Esophagus squamous epithelium (tissue), 5 donors: Measurements from ENCODE around the gene RASGRP2. TPM values are rescaled to one million over a fixed set of nuclear protein-coding genes. Genes with fewer than 3 reads are reported as not detected.

Experiments
- DNase-seq: peaks from one replicate; lab custom pipeline; 2025; lab: John Stamatoyannopoulos, UW
- H3K27ac ChIP-seq, 4 donors: fragments of 200-600 bp; sonication (generic); one replicate each; pipeline ENCODE4 v1.5.1; 2016 to 2019; ENCODE audit warnings: mild to moderate bottlenecking in 1 of 4
- H3K27me3 ChIP-seq, 4 donors: fragments of 200-600 bp; sonication (generic); 1 replicate in 3 of 4; 2 replicates in 1 of 4; pipeline versions ENCODE4 v1.5.1 to v1.6.0; 2017 to 2021; ENCODE audit warnings: antibody characterized with exemption in 1 of 4
- H3K36me3 ChIP-seq, 3 donors: fragments of 200-600 bp; sonication (generic); one replicate each; pipeline ENCODE4 v1.5.1; 2016 to 2019
- H3K4me1 ChIP-seq, 3 donors: fragments of 200-600 bp; sonication (generic); one replicate each; pipeline ENCODE4 v1.5.1; 2017 to 2019
- H3K4me3 ChIP-seq, 4 donors: fragments of 200-600 bp; sonication (generic); 1 replicate in 3 of 4; 2 replicates in 1 of 4; pipeline ENCODE4 v1.5.1; 2016 to 2019; ENCODE audit warnings: mild to moderate bottlenecking in 2 of 4, moderate library complexity in 1 of 4
- H3K9me3 ChIP-seq, 3 donors: fragments of 200-600 bp; sonication (generic); one replicate each; pipeline ENCODE4 v1.5.1; 2016 to 2019
- POLR2A ChIP-seq, 4 donors: fragments of 450-650 bp; IDR thresholded peaks; one replicate each; pipeline ENCODE4 v1.6.1; 2017; ENCODE audit warnings: antibody characterized with exemption in 4 of 4, mild to moderate bottlenecking in 4 of 4, moderate library complexity in 3 of 4
- WGBS, 2 donors: methylation state at CpG; one replicate each; pipeline ENCODE4 v1.1.5; 2018; 5-methylcytosine and 5-hydroxymethylcytosine counted together
- intact Hi-C: fragments of 100-400 bp; cut with DNase I; formaldehyde crosslinking; loops from one replicate; pipeline ENCODE4 v1.15.0; 2022
- total RNA-seq, 4 donors: library from RNA; depleted of rRNA; stranded (reverse); fragments of >200 nt; gene quantifications; one replicate each; pipeline ENCODE4 v1.1.0, GENCODE V29; 2016
- TF ChIP-seq, protein P1 (sequence below), 6 experiments: fragments of 450-650 bp in 4 of 6; fragments of 200-600 bp in 2 of 6; sonication (generic) in 2 of 6; IDR thresholded peaks; one replicate each; pipeline ENCODE4 v1.5.1; 2016 to 2019; ENCODE audit warnings: antibody characterized with exemption in 6 of 6, mild to moderate bottlenecking in 4 of 6, moderate library complexity in 4 of 6
- donor health status: DM: yes; HTN: yes; CAD: no.

The RASGRP2 gene
- total RNA-seq, 4 donors from 2014 or later, result 2.6 to 13.2 (median 4.9) TPM

DNA sequence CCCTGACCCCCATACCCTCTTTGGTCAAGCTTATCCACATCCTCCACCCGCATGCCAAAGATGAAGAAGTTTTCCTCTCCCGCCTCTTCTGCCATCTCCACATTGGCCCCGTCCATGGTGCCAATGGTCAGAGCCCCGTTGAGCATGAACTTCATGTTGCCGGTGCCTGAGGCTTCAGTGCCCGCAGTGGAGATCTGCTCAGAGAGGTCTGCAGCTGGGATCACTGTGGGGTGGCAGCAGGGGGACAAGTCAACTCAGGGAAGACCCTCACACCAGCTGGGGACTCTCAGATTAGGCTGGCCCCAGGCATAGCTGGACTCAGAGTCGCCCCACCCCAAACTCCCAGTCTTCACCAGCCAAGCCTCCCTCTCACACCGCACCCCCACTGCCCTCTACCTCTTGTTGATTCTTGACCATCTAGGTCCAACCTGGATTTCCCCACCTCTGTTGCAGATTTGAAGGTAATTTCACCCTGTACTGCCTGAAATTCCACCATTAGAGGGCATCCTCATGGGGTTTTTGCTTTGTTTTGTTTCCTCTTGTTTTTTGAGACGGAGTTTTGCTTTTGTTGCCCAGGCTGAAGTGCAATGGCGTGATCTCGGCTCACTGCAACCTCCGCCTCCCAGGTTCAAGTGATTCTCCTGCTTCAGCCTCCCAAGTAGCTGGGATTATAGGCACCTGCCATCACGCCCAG, 6.6 kb upstream of the RASGRP2 start:
- TF ChIP-seq, protein P1, sequence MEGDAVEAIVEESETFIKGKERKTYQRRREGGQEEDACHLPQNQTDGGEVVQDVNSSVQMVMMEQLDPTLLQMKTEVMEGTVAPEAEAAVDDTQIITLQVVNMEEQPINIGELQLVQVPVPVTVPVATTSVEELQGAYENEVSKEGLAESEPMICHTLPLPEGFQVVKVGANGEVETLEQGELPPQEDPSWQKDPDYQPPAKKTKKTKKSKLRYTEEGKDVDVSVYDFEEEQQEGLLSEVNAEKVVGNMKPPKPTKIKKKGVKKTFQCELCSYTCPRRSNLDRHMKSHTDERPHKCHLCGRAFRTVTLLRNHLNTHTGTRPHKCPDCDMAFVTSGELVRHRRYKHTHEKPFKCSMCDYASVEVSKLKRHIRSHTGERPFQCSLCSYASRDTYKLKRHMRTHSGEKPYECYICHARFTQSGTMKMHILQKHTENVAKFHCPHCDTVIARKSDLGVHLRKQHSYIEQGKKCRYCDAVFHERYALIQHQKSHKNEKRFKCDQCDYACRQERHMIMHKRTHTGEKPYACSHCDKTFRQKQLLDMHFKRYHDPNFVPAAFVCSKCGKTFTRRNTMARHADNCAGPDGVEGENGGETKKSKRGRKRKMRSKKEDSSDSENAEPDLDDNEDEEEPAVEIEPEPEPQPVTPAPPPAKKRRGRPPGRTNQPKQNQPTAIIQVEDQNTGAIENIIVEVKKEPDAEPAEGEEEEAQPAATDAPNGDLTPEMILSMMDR (IDR thresholded peaks at IDR 0.05), result no peak
- TF ChIP-seq POLR2A (IDR thresholded peaks at IDR 0.05), result no peak
- intact Hi-C loops, result no loop called here
- Histone ChIP-seq H3K27me3 (peaks cover 0 to 11% (median 0%) of the 10 kb centered on the region in 4 donors), H3K27ac (no peak overlapping the region), H3K4me3 (no peak overlapping the region), H3K9me3 (no peaks in the 10 kb centered on the region), H3K36me3 (no peaks in the 10 kb centered on the region), H3K4me1 (peaks cover 4 to 8% (median 5%) of the 10 kb centered on the region in 3 donors)
- DNase-seq, result no peak
- 92 to 93% methylated on average over 11 to 12 of the region's 13 CpGs for WGBS, 2 donors

DNA sequence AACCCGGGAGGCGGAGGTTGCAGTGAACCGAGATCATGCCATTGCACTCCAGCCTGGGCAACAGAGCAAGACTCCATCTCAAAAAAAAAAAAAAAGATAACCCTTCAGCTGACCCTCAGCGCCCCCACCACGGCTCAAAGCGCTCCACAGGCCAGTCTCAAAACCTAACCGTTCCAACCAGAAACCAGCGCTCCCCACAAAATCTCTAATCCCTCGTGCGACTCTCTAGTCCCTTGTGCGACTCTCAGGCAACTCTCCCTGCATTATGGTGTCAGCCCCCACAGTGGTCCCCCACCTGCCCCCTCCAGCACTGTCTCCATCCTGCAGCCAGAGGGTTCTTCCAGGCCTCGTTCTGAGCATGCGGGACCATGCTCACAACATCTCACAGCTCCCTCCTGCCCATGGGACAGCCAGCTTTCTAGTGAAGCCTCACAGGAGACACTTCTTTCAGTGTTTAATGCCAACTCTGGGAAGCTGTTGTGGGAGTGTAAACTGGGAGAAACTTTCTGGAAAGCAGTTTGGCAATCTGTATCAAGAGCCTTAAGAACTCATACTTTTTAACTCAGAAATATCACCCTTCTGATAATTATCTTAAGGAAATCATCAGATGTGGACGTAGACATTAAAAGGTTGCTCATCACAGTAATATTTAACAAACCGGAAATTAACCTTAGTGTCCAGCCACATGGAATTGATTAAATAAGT, 4.2 kb upstream of the RASGRP2 start:
- H3K9me3 ChIP-seq, result no peaks in the 10 kb centered on the region
- peak overlapping the region in 3 of 4 donors; percentile 38 to 93 (median 76) for H3K27ac ChIP-seq

DNA sequence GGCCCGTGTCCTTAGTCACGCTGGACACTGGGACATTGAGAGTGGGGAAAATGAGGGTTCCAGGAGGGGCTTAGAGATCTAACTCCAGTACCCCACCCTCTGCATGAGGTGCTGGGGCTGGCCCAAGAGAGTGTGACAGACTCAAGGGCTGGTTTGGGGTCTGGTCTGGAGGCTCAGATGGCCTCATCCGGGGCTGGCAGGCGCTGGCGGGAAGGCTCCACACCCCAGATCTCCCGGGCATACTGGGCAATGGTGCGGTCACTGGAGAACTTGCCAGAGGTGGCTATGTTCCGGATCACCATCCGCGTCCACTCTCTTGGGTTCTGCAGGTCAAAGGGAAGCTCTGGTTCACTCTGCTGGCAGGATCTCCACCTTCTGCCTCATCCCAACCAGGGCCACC, 2.5 kb upstream of the RASGRP2 start:
- WGBS, 2 donors, result 57 to 89% methylated on average over 7 to 8 of the region's 10 CpGs
- intact Hi-C loops, result no loop called here
- Histone ChIP-seq H3K27me3 (peaks cover 0 to 51% (median 10%) of the 10 kb centered on the region in 4 donors), H3K36me3 (no peaks in the 10 kb centered on the region), H3K4me3 (peak overlapping the region in 1 of 4 donors; percentile 77), H3K4me1 (peaks cover 30 to 48% (median 34%) of the 10 kb centered on the region in 3 donors), H3K27ac (peak overlapping the region; percentile 74 to 95 (median 88)), H3K9me3 (no peaks in the 10 kb centered on the region)
- DNase-seq, result no peak
- TF ChIP-seq, protein P1 (IDR thresholded peaks at IDR 0.05), result no peak
- TF ChIP-seq POLR2A (IDR thresholded peaks at IDR 0.05), result no peak

More for the DNA sequence above, 4.2 kb upstream of the RASGRP2 start:
- H3K4me1 ChIP-seq, result peaks cover 19 to 32% (median 28%) of the 10 kb centered on the region in 3 donors
- no peak for TF ChIP-seq POLR2A (IDR thresholded peaks at IDR 0.05)
- TF ChIP-seq, protein P1 (IDR thresholded peaks at IDR 0.05), result no peak
- peaks cover 0 to 35% (median 8%) of the 10 kb centered on the region in 4 donors for H3K27me3 ChIP-seq
- WGBS, 2 donors, result 75 to 79% methylated on average over 14 to 15 of the region's 15 CpGs
- no peak for DNase-seq
- no peaks in the 10 kb centered on the region for H3K36me3 ChIP-seq
- H3K4me3 ChIP-seq, result no peak overlapping the region
- intact Hi-C loops, result no loop called here

DNA sequence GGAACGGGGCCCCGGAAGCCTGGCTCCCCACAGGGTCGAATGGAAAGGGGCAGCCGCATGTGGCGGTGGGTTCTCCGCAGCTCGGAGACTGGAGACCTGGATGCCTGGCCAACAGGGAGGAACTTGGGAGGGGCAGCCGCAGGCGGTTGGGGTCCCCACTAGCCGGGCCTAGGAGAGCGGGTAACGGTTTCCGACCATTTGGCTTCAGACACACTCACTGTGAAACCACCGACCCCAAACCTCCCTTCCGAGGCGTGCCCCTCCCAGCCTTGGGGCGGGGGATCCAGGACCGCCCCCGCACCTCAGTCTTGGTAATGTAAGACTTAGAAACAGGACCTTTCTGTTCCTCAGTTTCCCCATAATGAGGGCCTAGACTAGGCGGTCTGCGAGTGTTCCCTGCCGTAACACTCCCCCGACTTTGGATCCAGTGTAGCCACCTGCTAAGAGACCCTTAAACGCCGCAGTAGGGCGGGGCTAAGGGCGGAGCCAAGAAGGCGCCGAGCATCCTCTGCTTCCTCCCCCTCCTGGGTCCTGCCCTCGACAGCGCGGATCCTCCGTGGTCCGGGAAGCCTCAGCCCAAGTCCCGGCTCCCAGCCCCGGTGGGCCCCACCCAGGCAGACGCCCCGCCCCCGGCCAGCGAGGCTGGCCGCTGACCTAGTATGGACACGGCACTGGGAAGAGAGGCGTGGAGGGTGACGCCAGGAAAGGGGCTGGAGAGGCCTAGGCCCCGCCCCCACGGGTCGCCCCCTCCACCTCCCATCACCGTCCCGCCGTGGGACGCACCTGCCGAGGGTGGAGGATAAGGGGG, 1.8 kb upstream of the RASGRP2 start:
- Histone ChIP-seq H3K27me3 (peaks cover 0 to 59% (median 11%) of the 10 kb centered on the region in 4 donors), H3K27ac (peak overlapping the region; percentile 74 to 95 (median 88)), H3K9me3 (no peaks in the 10 kb centered on the region), H3K4me3 (peak overlapping the region; percentile 34 to 77 (median 52)), H3K4me1 (peaks cover 30 to 52% (median 34%) of the 10 kb centered on the region in 3 donors), H3K36me3 (no peaks in the 10 kb centered on the region)
- 0 to 3% methylated on average over 7 to 19 of the region's 52 CpGs for WGBS, 2 donors
- intact Hi-C loops, result no loop called here
- TF ChIP-seq, protein P1 (IDR thresholded peaks at IDR 0.05), result no peak
- peak in 2 of 4 donors; percentile 60 to 68 for TF ChIP-seq POLR2A (IDR thresholded peaks at IDR 0.05)
- no peak for DNase-seq
